ENCODE measurements around the gene COMMD3. TPM values are rescaled to one million over a fixed set of nuclear protein-coding genes. Genes with fewer than 3 reads are reported as not detected.

COMMD3 gene
- total RNA-seq, 4 donors from 2014 or later, result 7.4 to 39.5 (median 25.8) TPM

DNA sequence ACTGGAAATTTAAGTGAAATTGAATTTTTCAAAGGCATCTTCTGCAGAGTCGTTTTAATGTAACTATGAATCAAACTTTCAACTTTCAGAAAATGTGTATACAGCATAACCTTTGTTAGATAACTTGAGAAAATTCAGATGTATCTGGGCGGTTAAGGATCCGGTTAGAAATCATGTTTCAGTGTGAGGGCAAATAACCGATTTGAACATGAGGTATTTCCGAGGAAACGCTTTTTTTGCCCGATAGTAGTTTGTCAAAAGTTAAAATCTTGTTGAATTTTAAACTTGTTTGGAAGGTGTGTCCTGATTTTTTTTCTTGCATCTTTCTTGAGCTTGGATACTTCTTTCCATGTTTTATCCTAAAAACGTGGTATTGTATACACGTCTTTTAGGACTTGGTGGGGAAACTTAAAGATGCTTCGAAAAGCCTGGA, 3.4 kb downstream of the COMMD3 start:
- DNase-seq, result no peak
- Histone ChIP-seq H3K27ac (peak overlapping the region in 1 of 2 donors; percentile 96), H3K4me1 (peaks cover 3 to 7% of the 10 kb centered on the region in 2 donors), H3K9me3 (no peaks in the 10 kb centered on the region), H3K27me3 (no peaks in the 10 kb centered on the region), H3K4me3 (no peak overlapping the region), H3K36me3 (no peaks in the 10 kb centered on the region)
- intact Hi-C loops (cut with DNase I; ENCODE audit: low total_unique reads), result no loop called here
- TF ChIP-seq, protein P1, sequence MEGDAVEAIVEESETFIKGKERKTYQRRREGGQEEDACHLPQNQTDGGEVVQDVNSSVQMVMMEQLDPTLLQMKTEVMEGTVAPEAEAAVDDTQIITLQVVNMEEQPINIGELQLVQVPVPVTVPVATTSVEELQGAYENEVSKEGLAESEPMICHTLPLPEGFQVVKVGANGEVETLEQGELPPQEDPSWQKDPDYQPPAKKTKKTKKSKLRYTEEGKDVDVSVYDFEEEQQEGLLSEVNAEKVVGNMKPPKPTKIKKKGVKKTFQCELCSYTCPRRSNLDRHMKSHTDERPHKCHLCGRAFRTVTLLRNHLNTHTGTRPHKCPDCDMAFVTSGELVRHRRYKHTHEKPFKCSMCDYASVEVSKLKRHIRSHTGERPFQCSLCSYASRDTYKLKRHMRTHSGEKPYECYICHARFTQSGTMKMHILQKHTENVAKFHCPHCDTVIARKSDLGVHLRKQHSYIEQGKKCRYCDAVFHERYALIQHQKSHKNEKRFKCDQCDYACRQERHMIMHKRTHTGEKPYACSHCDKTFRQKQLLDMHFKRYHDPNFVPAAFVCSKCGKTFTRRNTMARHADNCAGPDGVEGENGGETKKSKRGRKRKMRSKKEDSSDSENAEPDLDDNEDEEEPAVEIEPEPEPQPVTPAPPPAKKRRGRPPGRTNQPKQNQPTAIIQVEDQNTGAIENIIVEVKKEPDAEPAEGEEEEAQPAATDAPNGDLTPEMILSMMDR (IDR thresholded peaks at IDR 0.05), result no peak
- no peak for TF ChIP-seq POLR2A (IDR thresholded peaks at IDR 0.05)

DNA sequence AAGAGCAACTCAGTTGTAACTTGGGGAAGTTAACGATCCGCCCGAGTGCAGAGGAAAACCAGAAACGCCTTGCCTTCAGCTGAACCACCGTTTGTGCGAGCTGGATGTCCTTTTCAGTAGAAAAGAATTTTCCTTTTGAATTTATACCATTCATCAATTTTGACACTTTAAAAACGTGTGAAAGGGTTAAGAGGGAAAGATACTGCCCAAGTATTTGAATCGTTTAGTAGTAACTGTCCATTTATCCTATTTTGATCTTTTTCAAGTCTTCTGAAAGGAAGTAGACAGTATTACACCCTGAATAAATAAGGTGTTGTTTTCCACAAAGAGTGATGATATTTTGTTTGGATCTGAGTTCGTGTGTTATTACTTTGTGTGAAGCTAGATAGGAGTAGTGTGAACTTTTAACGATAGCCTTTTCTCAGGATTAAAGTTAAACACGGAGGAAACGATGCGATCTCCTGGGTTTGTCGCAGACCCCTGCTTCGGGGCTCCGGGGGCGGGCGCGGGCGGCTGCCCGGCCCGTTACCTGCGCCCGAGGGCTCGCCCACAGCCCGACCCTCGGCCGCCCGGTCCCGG, 3.9 kb downstream of the COMMD3 start:
- peak overlapping the region; percentile 51 to 96 for H3K27ac ChIP-seq
- H3K4me3 ChIP-seq, result peak overlapping the region; percentile 37 to 40
- no peak for TF ChIP-seq POLR2A (IDR thresholded peaks at IDR 0.05)
- TF ChIP-seq, protein P1 (IDR thresholded peaks at IDR 0.05), result no peak
- peaks cover 3 to 7% of the 10 kb centered on the region in 2 donors for H3K4me1 ChIP-seq
- no peaks in the 10 kb centered on the region for H3K9me3 ChIP-seq
- no peaks in the 10 kb centered on the region for H3K27me3 ChIP-seq
- no peak for DNase-seq
- no peaks in the 10 kb centered on the region for H3K36me3 ChIP-seq
- intact Hi-C loops (cut with DNase I; ENCODE audit: low total_unique reads), result loop anchor here (10.0 kb wide), 2 partner anchors 115 to 825 kb away; no protein-coding TSS in a partner anchor

DNA sequence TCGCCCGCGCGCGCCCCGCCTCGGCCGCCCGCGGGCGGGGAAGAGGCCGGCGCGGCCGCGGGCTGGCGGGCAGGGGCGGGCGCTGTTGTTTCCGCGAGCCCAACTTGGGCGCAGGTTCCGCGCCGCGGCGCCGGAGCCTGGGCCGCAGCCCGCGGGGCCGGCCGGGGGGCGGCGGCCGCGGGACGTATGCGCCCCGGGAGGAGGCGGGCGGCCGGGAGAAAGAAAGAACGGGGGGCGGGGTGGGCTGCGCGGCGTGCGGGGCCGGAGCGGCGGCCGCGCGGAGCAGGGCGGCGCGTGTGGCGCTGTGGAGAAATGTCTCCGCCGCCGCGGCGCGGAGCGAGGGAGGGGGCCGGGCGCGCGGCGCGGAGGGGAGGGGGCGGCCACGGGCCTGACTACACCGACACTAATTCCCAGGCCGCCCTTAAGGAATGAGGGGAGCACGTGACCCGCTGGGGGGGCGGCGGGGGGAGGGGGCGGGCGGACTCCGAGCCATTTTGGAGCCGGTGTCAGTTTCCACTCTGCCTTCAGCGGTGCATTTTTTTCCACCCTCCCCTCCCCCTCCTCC, 4.5 kb downstream of the COMMD3 start, which contains the start of gene BMI1:
Gene BMI1, plus strand, starts transcription at position 509 of the 565 bp plus-strand sequence. CDS start 5,351 bp downstream, outside the sequence.
- Histone ChIP-seq H3K27ac (peak within 1 kb of the TSS; percentile 76 to 96), H3K4me1 (peaks cover under 1 to 7% of the 10 kb centered on the region in 2 donors), H3K4me3 (peak within 1 kb of the TSS; percentile 56 to 69), H3K36me3 (no peaks in the 10 kb centered on the region), H3K9me3 (no peaks in the 10 kb centered on the region), H3K27me3 (no peaks in the 10 kb centered on the region)
- TF ChIP-seq POLR2A (IDR thresholded peaks at IDR 0.05), result no peak
- TF ChIP-seq, protein P1 (IDR thresholded peaks at IDR 0.05), result peak in 1 of 4 experiments; percentile 5
- peak; percentile 79 to 80 for DNase-seq
- intact Hi-C loops (cut with DNase I; ENCODE audit: low total_unique reads), result loop anchor here (10.0 kb wide), 2 partner anchors 114 to 826 kb away; no protein-coding TSS in a partner anchor

DNA sequence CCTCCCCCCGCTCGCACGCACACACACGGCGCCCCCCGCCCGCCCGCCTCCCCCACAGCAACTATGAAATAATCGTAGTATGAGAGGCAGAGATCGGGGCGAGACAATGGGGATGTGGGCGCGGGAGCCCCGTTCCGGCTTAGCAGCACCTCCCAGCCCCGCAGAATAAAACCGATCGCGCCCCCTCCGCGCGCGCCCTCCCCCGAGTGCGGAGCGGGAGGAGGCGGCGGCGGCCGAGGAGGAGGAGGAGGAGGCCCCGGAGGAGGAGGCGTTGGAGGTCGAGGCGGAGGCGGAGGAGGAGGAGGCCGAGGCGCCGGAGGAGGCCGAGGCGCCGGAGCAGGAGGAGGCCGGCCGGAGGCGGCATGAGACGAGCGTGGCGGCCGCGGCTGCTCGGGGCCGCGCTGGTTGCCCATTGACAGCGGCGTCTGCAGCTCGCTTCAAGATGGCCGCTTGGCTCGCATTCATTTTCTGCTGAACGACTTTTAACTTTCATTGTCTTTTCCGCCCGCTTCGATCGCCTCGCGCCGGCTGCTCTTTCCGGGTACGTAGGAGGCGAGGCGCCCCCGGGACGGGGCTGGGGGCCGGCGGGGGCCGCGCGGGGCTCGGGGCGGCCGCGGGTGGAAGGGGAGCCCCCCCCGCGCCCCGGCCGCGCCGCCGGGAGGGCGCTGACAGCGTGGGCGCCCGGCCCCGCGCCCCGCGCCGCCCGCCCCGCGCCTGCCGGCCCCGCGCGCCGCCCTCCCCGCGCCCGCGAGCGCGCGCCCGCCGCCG, 5.2 kb downstream of the COMMD3 start:
- Histone ChIP-seq H3K9me3 (no peaks in the 10 kb centered on the region), H3K36me3 (no peaks in the 10 kb centered on the region), H3K27ac (peak overlapping the region; percentile 76 to 96), H3K4me1 (peaks cover 0 to 7% of the 10 kb centered on the region in 2 donors), H3K27me3 (no peaks in the 10 kb centered on the region), H3K4me3 (peak overlapping the region; percentile 52 to 56)
- intact Hi-C loops (cut with DNase I; ENCODE audit: low total_unique reads), result loop anchor here (10.0 kb wide), 2 partner anchors 113 to 827 kb away; no protein-coding TSS in a partner anchor
- peak; percentile 53 to 61 for DNase-seq
- TF ChIP-seq POLR2A (IDR thresholded peaks at IDR 0.05), result peak in 1 of 2 donors; percentile 14
- TF ChIP-seq, protein P1 (IDR thresholded peaks at IDR 0.05), result no peak

Measured in uterus (tissue), 4 donors.